HepG2 (cell line): ENCODE results near the gene NDOR1.

ENCODE experiments used
- CTCF ChIP-seq: sonication (generic); formaldehyde crosslinking; IDR thresholded peaks from 2 replicates; pipeline ENCODE4 v1.5.0; 2020; ENCODE audit warnings: mild to moderate bottlenecking, missing genetic modification reagents, moderate library complexity
- HOXA7 ChIP-seq: sonication (generic); formaldehyde crosslinking; IDR thresholded peaks from 2 replicates; pipeline ENCODE4 v1.8.1; 2022; ENCODE audit warnings: mild to moderate bottlenecking, missing genetic modification reagents, moderate library complexity
- MLX ChIP-seq: IDR thresholded peaks from 2 replicates; pipeline ENCODE4 v1.6.1; 2016
- NR2F2 ChIP-seq: IDR thresholded peaks from 2 replicates; pipeline ENCODE4 v1.6.1; 2012; ENCODE audit warnings: low read depth, inconsistent platforms, borderline replicate concordance
- POLR2A ChIP-seq, 2 experiments: IDR thresholded peaks; 2 replicates each; pipeline ENCODE4 v1.6.1; 2011; ENCODE audit warnings: low read depth in 2 of 2, low read length in 2 of 2, mild to moderate bottlenecking in 1 of 2, moderate library complexity in 1 of 2; ENCODE audit not compliant: insufficient read depth in 1 of 2
- RAD21 ChIP-seq: fragments of 450-650 bp; formaldehyde crosslinking; IDR thresholded peaks from 2 replicates; pipeline ENCODE4 v1.5.0; 2020; ENCODE audit warnings: mild to moderate bottlenecking
- TAF1 ChIP-seq: sonication (generic); formaldehyde crosslinking; IDR thresholded peaks from 2 replicates; pipeline ENCODE4 v1.4.0; 2020; ENCODE audit warnings: missing genetic modification reagents
- TBL1XR1 ChIP-seq: fragments of 150-350 bp; IDR thresholded peaks from 2 replicates; pipeline ENCODE4 v1.6.1; 2014; ENCODE audit warnings: borderline replicate concordance, low read length; ENCODE audit not compliant: partially characterized antibody
- TP53 ChIP-seq: sonication (generic); formaldehyde crosslinking; conservative IDR thresholded peaks from 2 replicates; pipeline ENCODE4 v1.4.0; 2020; ENCODE audit warnings: missing genetic modification reagents
- ZNF234 ChIP-seq: sonication (generic); formaldehyde crosslinking; conservative IDR thresholded peaks from 2 replicates; pipeline ENCODE4 v1.5.1; 2020; ENCODE audit warnings: mild to moderate bottlenecking, missing genetic modification reagents
- TF ChIP-seq, protein P1 (sequence below): sonication (generic); formaldehyde crosslinking; IDR thresholded peaks from 2 replicates; pipeline ENCODE4 v1.4.0; 2020; ENCODE audit warnings: mild to moderate bottlenecking, missing genetic modification reagents
- TF ChIP-seq, protein P2 (sequence below): sonication (generic); formaldehyde crosslinking; IDR thresholded peaks from 2 replicates; pipeline ENCODE4 v1.4.0; 2020; ENCODE audit warnings: mild to moderate bottlenecking, missing genetic modification reagents

- TF ChIP-seq TP53 (CRISPR knock-in tag) (no peak), NR2F2 (no peak), MLX (CRISPR knock-in tag) (no peak), RAD21 (CRISPR knock-in tag) (no peak), TBL1XR1 (no peak), CTCF (CRISPR knock-in tag) (no peak), POLR2A (IDR thresholded peaks at IDR 0.05; ENCODE audit: insufficient read depth in 1 of 2, low read depth in 2 of 2, low read length in 2 of 2) (no peak), HOXA7 (no peak), TAF1 (CRISPR knock-in tag) (no peak), ZNF234 (CRISPR knock-in tag) (no peak)
- TF ChIP-seq, protein P1, sequence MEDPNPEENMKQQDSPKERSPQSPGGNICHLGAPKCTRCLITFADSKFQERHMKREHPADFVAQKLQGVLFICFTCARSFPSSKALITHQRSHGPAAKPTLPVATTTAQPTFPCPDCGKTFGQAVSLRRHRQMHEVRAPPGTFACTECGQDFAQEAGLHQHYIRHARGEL (CRISPR knock-in tag): no peak
- TF ChIP-seq, protein P2, sequence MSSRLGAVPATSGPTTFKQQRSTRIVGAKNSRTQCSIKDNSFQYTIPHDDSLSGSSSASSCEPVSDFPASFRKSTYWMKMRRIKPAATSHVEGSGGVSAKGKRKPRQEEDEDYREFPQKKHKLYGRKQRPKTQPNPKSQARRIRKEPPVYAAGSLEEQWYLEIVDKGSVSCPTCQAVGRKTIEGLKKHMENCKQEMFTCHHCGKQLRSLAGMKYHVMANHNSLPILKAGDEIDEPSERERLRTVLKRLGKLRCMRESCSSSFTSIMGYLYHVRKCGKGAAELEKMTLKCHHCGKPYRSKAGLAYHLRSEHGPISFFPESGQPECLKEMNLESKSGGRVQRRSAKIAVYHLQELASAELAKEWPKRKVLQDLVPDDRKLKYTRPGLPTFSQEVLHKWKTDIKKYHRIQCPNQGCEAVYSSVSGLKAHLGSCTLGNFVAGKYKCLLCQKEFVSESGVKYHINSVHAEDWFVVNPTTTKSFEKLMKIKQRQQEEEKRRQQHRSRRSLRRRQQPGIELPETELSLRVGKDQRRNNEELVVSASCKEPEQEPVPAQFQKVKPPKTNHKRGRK (CRISPR knock-in tag): no peak
Measured at GRCh38 chr9:137251490-137252268, 46.2 kb downstream of the NDOR1 start.
